BLaER1 treated with 17β-estradiol and CSF1 and Interleukin-3, amounts not matched to agents 10 nM and 100 nM (cell line): ENCODE results near the gene LIPC.
"Not testable (repeated sequence)": the region's sequence is repeated elsewhere in the genome, so short reads cannot be mapped to it uniquely, and the experiment has no call there.

Experiments used
- H3K27ac ChIP-seq, 11 experiments: shearing (Covaris generic); formaldehyde crosslinking; 2 replicates each; pipeline ENCODE4 v1.8.1; 2022
- H3K27me3 ChIP-seq, 11 experiments: shearing (Covaris generic); formaldehyde crosslinking; 2 replicates each; pipeline ENCODE4 v1.8.1; 2022
- H3K36me3 ChIP-seq, 11 experiments: shearing (Covaris generic); formaldehyde crosslinking; 2 replicates each; pipeline ENCODE4 v1.8.1; 2022
- H3K4me1 ChIP-seq, 10 experiments: shearing (Covaris generic); formaldehyde crosslinking; 2 replicates each; pipeline ENCODE4 v1.8.1; 2022
- H3K4me2 ChIP-seq, 11 experiments: shearing (Covaris generic); formaldehyde crosslinking; 2 replicates each; pipeline ENCODE4 v1.8.1; 2022
- H3K4me3 ChIP-seq, 10 experiments: shearing (Covaris generic); formaldehyde crosslinking; 2 replicates each; pipeline ENCODE4 v1.8.1; 2022
- H3K9ac ChIP-seq, 11 experiments: shearing (Covaris generic); formaldehyde crosslinking; 2 replicates each; pipeline ENCODE4 v1.8.1; 2022
- H3K9me3 ChIP-seq, 11 experiments: shearing (Covaris generic); formaldehyde crosslinking; replicated peaks in 1 of 11; 2 replicates each; pipeline ENCODE4 v1.8.1; 2022
- H4K20me1 ChIP-seq, 11 experiments: shearing (Covaris generic); formaldehyde crosslinking; 2 replicates each; pipeline ENCODE4 v1.8.1; 2022
- Cebpa-rat ChIP-seq, 11 experiments: shearing (Covaris generic); IDR thresholded peaks; 2 replicates each; pipeline ENCODE4 v1.8.1; 2022

LIPC gene

GRCh38 chr15:58594898-58595297 is 163.1 kb downstream of the LIPC start:
- no peak overlapping the region for H3K4me2 ChIP-seq
- H3K4me1 ChIP-seq, result peaks cover 6 to 64% (median 15%) of the 10 kb centered on the region in 10 experiments
- TF ChIP-seq Cebpa-rat (IDR thresholded peaks at IDR 0.05), result no peak
- H4K20me1 ChIP-seq, result peaks cover 0 to 6% (median 0%) of the 10 kb centered on the region in 11 experiments; a peak in 1 of 22 replicates
- peaks cover 0 to 17% (median 4%) of the 10 kb centered on the region in 11 experiments; a peak in 9 of 22 replicates for H3K9me3 ChIP-seq
- H3K27ac ChIP-seq, result no peak overlapping the region
- H3K9ac ChIP-seq, result no peak overlapping the region
- H3K36me3 ChIP-seq, result peaks cover 48 to 78% (median 75%) of the 10 kb centered on the region in 11 experiments
- H3K27me3 ChIP-seq, result no peaks in the 10 kb centered on the region
- H3K4me3 ChIP-seq, result no peak overlapping the region

DNA sequence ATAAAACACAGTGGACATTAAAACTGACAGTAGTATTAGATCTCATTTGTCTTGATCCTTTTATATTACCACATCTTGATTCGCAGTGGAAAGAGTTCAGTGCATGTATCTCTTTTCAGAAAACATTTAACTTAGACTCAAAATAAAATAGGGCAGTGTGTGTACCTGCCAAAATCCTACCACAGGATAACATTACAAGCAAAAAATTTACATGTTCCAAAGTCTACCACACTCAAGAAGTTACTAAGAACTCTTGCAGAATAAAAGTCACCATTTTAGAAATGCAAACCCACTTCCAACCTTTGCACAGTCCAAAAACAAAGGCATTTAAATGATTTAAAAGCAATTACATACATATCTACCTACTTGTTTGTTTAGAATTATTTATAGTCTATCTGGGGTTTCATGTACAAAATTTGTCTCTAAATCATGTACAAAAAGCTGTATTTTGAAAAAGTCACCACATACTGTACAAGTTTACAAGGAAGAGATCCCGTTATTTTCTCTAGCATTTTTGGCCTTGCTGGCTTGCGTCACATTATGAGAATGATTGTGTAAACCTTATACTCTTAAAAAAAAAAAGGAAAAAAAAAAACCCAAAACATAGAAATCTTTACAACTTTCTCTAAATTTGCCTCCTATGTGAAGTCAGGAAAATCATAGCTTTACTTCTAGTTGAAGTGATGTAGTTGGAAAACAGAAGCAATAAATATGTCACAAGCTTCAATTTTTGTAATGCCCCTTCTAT is 163.9 kb downstream of the LIPC start:
- H3K4me3 ChIP-seq, result no peak overlapping the region
- no peak overlapping the region for H3K9ac ChIP-seq
- peaks cover 0 to 17% (median 4%) of the 10 kb centered on the region in 11 experiments; a peak in 9 of 22 replicates for H3K9me3 ChIP-seq
- TF ChIP-seq Cebpa-rat (IDR thresholded peaks at IDR 0.05), result no peak
- no peaks in the 10 kb centered on the region for H3K27me3 ChIP-seq
- peaks cover 0 to 6% (median 0%) of the 10 kb centered on the region in 11 experiments; a peak in 1 of 22 replicates for H4K20me1 ChIP-seq
- 0 out of 22 replicates have a peak overlapping the region, but pooled peaks of 1 of the 11 experiments have one; percentile 16 for H3K27ac ChIP-seq
- H3K4me1 ChIP-seq, result peaks cover 0 to 62% (median 8%) of the 10 kb centered on the region in 10 experiments; a peak in 14 of 20 replicates
- peaks cover 48 to 84% (median 82%) of the 10 kb centered on the region in 11 experiments for H3K36me3 ChIP-seq
- H3K4me2 ChIP-seq, result no peak overlapping the region

GRCh38 chr15:58597943-58598828 is 166.4 kb downstream of the LIPC start:
- peak overlapping the region in 3 of 11 experiments; percentile 10 to 45 (median 11); a peak in 4 of 22 replicates for H3K27ac ChIP-seq

DNA sequence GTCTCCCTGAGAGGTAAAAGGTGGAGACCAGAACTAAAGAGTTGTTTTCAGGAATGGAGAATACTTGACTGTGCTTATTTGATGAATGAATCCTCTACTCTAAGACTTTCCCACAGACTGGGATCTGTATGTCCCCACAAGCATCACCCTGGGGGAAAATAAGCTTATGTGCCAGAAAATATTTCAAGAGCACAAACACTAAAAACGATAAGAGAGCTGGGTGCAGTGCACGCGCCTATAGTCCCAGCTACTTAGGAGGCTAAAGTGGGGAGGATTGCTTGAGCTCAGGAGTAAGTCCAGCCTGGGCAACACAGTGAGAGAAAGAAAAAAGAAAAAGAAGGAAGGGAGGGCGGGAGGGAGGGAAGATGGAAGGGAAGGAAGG is 167.0 kb downstream of the LIPC start:
- H3K9me3 ChIP-seq, result peaks cover 0 to 38% (median 25%) of the 10 kb centered on the region in 11 experiments; a peak in 16 of 22 replicates
- no peak for TF ChIP-seq Cebpa-rat (IDR thresholded peaks at IDR 0.05)
- H4K20me1 ChIP-seq, result peaks cover 0 to 6% (median 0%) of the 10 kb centered on the region in 11 experiments; a peak in 2 of 22 replicates
- H3K4me3 ChIP-seq, result no peak overlapping the region
- H3K36me3 ChIP-seq, result peaks cover 60 to 98% (median 92%) of the 10 kb centered on the region in 11 experiments
- peak overlapping the region in 3 of 11 experiments; percentile 10 to 45 (median 11); a peak in 4 of 22 replicates for H3K27ac ChIP-seq
- 0 out of 22 replicates have a peak overlapping the region, but pooled peaks of 1 of the 11 experiments have one; percentile 8 for H3K9ac ChIP-seq
- no peaks in the 10 kb centered on the region for H3K27me3 ChIP-seq
- H3K4me1 ChIP-seq, result peaks cover 0 to 51% (median 4%) of the 10 kb centered on the region in 10 experiments; a peak in 5 of 20 replicates
- H3K4me2 ChIP-seq, result peak overlapping the region in 2 of 11 experiments; percentile 15 to 51; a peak in 3 of 22 replicates

More at GRCh38 chr15:58597943-58598828, 166.4 kb downstream of the LIPC start:
- Histone ChIP-seq H3K36me3 (peaks cover 59 to 98% (median 92%) of the 10 kb centered on the region in 11 experiments), H3K27me3 (no peaks in the 10 kb centered on the region), H3K9ac (peak overlapping the region in 1 of 11 experiments; percentile 8; a peak in 1 of 22 replicates), H4K20me1 (peaks cover 0 to 6% (median 0%) of the 10 kb centered on the region in 11 experiments; a peak in 2 of 22 replicates), H3K9me3 (peaks cover 0 to 36% (median 23%) of the 10 kb centered on the region in 11 experiments; a peak in 16 of 22 replicates), H3K4me1 (peaks cover 0 to 57% (median 4%) of the 10 kb centered on the region in 10 experiments; a peak in 5 of 20 replicates), H3K4me2 (peak overlapping the region in 2 of 11 experiments; percentile 15 to 51; a peak in 4 of 22 replicates), H3K4me3 (no peak overlapping the region)
- TF ChIP-seq Cebpa-rat (IDR thresholded peaks at IDR 0.05), result no peak

GRCh38 chr15:58602823-58603222 is 171.0 kb downstream of the LIPC start:
- peaks cover 0 to 14% (median 0%) of the 10 kb centered on the region in 11 experiments; a peak in 3 of 22 replicates for H4K20me1 ChIP-seq
- H3K9ac ChIP-seq, result no peak overlapping the region
- peaks cover 69 to 98% (median 93%) of the 10 kb centered on the region in 11 experiments for H3K36me3 ChIP-seq
- H3K27ac ChIP-seq, result no peak overlapping the region
- no peak overlapping the region for H3K4me3 ChIP-seq
- no peaks in the 10 kb centered on the region for H3K27me3 ChIP-seq
- TF ChIP-seq Cebpa-rat (IDR thresholded peaks at IDR 0.05), result no peak
- peaks cover 0 to 45% (median 5%) of the 10 kb centered on the region in 10 experiments; a peak in 11 of 20 replicates for H3K4me1 ChIP-seq
- peaks cover 0 to 49% (median 41%) of the 10 kb centered on the region in 11 experiments; a peak in 17 of 22 replicates for H3K9me3 ChIP-seq
- H3K4me2 ChIP-seq, result no peak overlapping the region

GRCh38 chr15:58603927-58604326 is 172.1 kb downstream of the LIPC start:
- not testable (repeated sequence) for H3K27ac ChIP-seq, H3K4me3 ChIP-seq, H3K4me2 ChIP-seq, H3K27me3 ChIP-seq, H3K9ac ChIP-seq
- H3K9me3 ChIP-seq, result peaks cover 0 to 49% (median 41%) of the 10 kb centered on the region in 11 experiments; a peak in 17 of 22 replicates
- H4K20me1 ChIP-seq, result peaks cover 0 to 20% (median 0%) of the 10 kb centered on the region in 11 experiments; a peak in 3 of 22 replicates
- H3K4me1 ChIP-seq, result peaks cover 4 to 45% (median 11%) of the 10 kb centered on the region in 10 experiments; a peak in 17 of 20 replicates
- H3K36me3 ChIP-seq, result peaks cover 78 to 98% (median 91%) of the 10 kb centered on the region in 11 experiments

- Histone ChIP-seq H4K20me1 (peaks cover 0 to 20% (median 0%) of the 10 kb centered on the region in 11 experiments; a peak in 2 of 22 replicates), H3K9ac (no peak overlapping the region), H3K4me3 (no peak overlapping the region), H3K4me2 (no peak overlapping the region), H3K27ac (no peak overlapping the region), H3K27me3 (no peaks in the 10 kb centered on the region), H3K9me3 (peaks cover 0 to 49% (median 41%) of the 10 kb centered on the region in 11 experiments; a peak in 17 of 22 replicates), H3K36me3 (peaks cover 84 to 100% (median 92%) of the 10 kb centered on the region in 11 experiments), H3K4me1 (peaks cover 4 to 46% (median 16%) of the 10 kb centered on the region in 10 experiments; a peak in 17 of 20 replicates)
- no peak for TF ChIP-seq Cebpa-rat (IDR thresholded peaks at IDR 0.05)
These were observed 172.7 kb downstream of the LIPC start for GRCh38 chr15:58604455-58604923.
